Neuronal stem cell (in vitro differentiated cells): ENCODE measurements around the gene NAV1.

Source experiments
- DNase-seq: peaks from one replicate; pipeline ENCODE4 v3.0.0-alpha.2; 2013; ENCODE audit warnings: low spot score
- H2AFZ ChIP-seq: one replicate; pipeline ENCODE4 v1.6.1; 2013; ENCODE audit warnings: mild to moderate bottlenecking, low read length, inconsistent platforms
- H2AK5ac ChIP-seq: 2 replicates; pipeline ENCODE4 v1.6.1; 2013; ENCODE audit warnings: low read depth, mild to moderate bottlenecking, inconsistent platforms, low read length, moderate library complexity, mixed read lengths
- H2BK120ac ChIP-seq: 2 replicates; pipeline ENCODE4 v1.6.1; 2013; ENCODE audit warnings: low read depth, mild to moderate bottlenecking, inconsistent platforms, low read length, moderate library complexity, mixed read lengths
- H2BK12ac ChIP-seq: one replicate; pipeline ENCODE4 v1.6.1; 2013; ENCODE audit warnings: low read length, inconsistent platforms
- H2BK15ac ChIP-seq: 2 replicates; pipeline ENCODE4 v1.6.1; 2013; ENCODE audit warnings: mild to moderate bottlenecking, low read length, inconsistent platforms, mixed read lengths
- H2BK5ac ChIP-seq: one replicate; pipeline ENCODE4 v1.6.1; 2013; ENCODE audit warnings: inconsistent platforms, mild to moderate bottlenecking, low read length, moderate library complexity
- H3K14ac ChIP-seq: one replicate; pipeline ENCODE4 v1.6.1; 2013; ENCODE audit warnings: low read length, inconsistent platforms
- H3K18ac ChIP-seq: 2 replicates; pipeline ENCODE4 v1.6.1; 2013; ENCODE audit warnings: low read length, inconsistent platforms
- H3K23ac ChIP-seq: 2 replicates; pipeline ENCODE4 v1.6.1; 2013; ENCODE audit warnings: low read depth, mild to moderate bottlenecking, mixed read lengths, low read length, inconsistent platforms; ENCODE audit not compliant: poor library complexity
- H3K27ac ChIP-seq: replicated peaks from 3 replicates; pipeline ENCODE4 v1.5.1; 2013; ENCODE audit warnings: low read length, inconsistent platforms
- H3K27me3 ChIP-seq, 3 experiments: 2 replicates each; pipeline ENCODE4 v1.6.1; 2013; ENCODE audit warnings: low read length in 3 of 3, mild to moderate bottlenecking in 2 of 3, inconsistent platforms in 1 of 3, low read depth in 1 of 3, mixed read lengths in 1 of 3, moderate library complexity in 1 of 3; ENCODE audit not compliant: control insufficient read depth in 3 of 3, insufficient read depth in 3 of 3
- H3K36me3 ChIP-seq, 2 donors: replicated peaks in 1 of 2; 2 replicates each; pipeline ENCODE4 v1.6.1; 2013; ENCODE audit warnings: low read length in 2 of 2; ENCODE audit not compliant: control insufficient read depth in 2 of 2, insufficient read depth in 2 of 2
- H3K4ac ChIP-seq: 2 replicates; pipeline ENCODE4 v1.6.1; 2013; ENCODE audit warnings: inconsistent platforms, mild to moderate bottlenecking, low read length, moderate library complexity
- H3K4me1 ChIP-seq, 2 donors: 1 replicate in 1 of 2; 2 replicates in 1 of 2; pipeline ENCODE4 v1.6.1; 2013; ENCODE audit warnings: low read length in 2 of 2, low read depth in 1 of 2; ENCODE audit not compliant: control insufficient read depth in 2 of 2, insufficient read depth in 1 of 2
- H3K4me2 ChIP-seq: one replicate; pipeline ENCODE4 v1.6.1; 2013; ENCODE audit warnings: mild to moderate bottlenecking, low read length, inconsistent platforms; ENCODE audit not compliant: insufficient read depth, poor library complexity, severe bottlenecking
- H3K4me3 ChIP-seq, 2 donors: 2 replicates each; pipeline ENCODE4 v1.5.1; 2013; ENCODE audit warnings: low read length in 2 of 2, mild to moderate bottlenecking in 2 of 2, inconsistent platforms in 1 of 2, moderate library complexity in 1 of 2
- H3K79me1 ChIP-seq: one replicate; pipeline ENCODE4 v1.6.1; 2013; ENCODE audit warnings: low read depth, mild to moderate bottlenecking, inconsistent platforms, low read length, moderate library complexity
- H3K9ac ChIP-seq: one replicate; pipeline ENCODE4 v1.6.1; 2013; ENCODE audit warnings: mild to moderate bottlenecking, low read depth, low read length, inconsistent platforms; ENCODE audit not compliant: poor library complexity
- H3K9me3 ChIP-seq, 2 donors: replicated peaks in 1 of 2; 2 replicates each; pipeline versions ENCODE3 to v1.6.1; 2013; ENCODE audit warnings: low read length in 2 of 2, mild to moderate bottlenecking in 2 of 2, inconsistent platforms in 1 of 2, low read depth in 1 of 2, mixed read lengths in 1 of 2, moderate library complexity in 1 of 2; ENCODE audit not compliant: control insufficient read depth in 2 of 2, insufficient read depth in 1 of 2
- H4K8ac ChIP-seq: one replicate; pipeline ENCODE4 v1.6.1; 2013; ENCODE audit warnings: low read depth, mild to moderate bottlenecking, inconsistent platforms, low read length, moderate library complexity
- H4K91ac ChIP-seq: one replicate; pipeline ENCODE4 v1.6.1; 2013; ENCODE audit warnings: low read length, low read depth, mild to moderate bottlenecking, inconsistent platforms; ENCODE audit not compliant: poor library complexity
- WGBS, 2 donors: extraction: QIAGEN DNeasy Blood & Tissue Kit; methylation state at CpG; one replicate each; pipeline ENCODE4 v1.1.7; 2013; ENCODE audit warnings: missing lambda C conversion rate in 2 of 2, mixed read lengths in 1 of 2; ENCODE audit not compliant: insufficient read length in 2 of 2, insufficient replicate concordance in 1 of 2; ENCODE audit errors: extremely low coverage in 2 of 2; 5-methylcytosine and 5-hydroxymethylcytosine counted together

NAV1 gene

DNA sequence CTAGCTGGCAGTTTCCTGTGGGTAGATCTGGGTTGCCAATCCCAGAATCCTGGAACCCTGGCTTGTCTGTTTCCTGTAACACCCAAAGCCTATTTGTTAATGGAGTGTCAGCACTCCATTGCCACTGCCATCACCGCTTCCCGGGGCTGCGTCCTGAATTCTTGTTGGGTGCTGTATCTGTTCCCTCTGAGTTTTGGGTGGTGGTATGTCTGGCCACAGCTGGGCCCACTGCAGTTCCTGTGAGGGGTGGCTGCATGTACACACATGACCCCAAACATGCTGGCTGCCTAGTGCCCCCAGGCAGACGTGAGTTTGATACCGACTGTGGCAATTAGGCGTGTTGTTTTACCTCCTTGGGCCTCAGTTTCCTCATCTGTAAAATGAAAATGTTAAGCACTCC, 29.3 kb downstream of the NAV1 start:
- no peaks in the 10 kb centered on the region for H3K9me3 ChIP-seq
- H4K91ac ChIP-seq: no peak overlapping the region
- no peak overlapping the region for H2BK15ac ChIP-seq
- no peaks in the 10 kb centered on the region for H3K79me1 ChIP-seq
- no peak overlapping the region for H2BK120ac ChIP-seq
- no peaks in the 10 kb centered on the region for H3K36me3 ChIP-seq
- H2AFZ ChIP-seq: no peak overlapping the region
- H3K27ac ChIP-seq: no peak overlapping the region
- no peak overlapping the region for H3K4me3 ChIP-seq
- no peak overlapping the region for H2BK12ac ChIP-seq
- H3K4me1 ChIP-seq: peaks cover 0 to 9% of the 10 kb centered on the region in 2 donors
- H3K4me2 ChIP-seq: no peak overlapping the region
- no peak overlapping the region for H3K9ac ChIP-seq
- no peak overlapping the region for H2AK5ac ChIP-seq
- H4K8ac ChIP-seq: no peak overlapping the region
- H3K23ac ChIP-seq: no peak overlapping the region
- H2BK5ac ChIP-seq: peak overlapping the region; percentile 14
- no peak overlapping the region for H3K4ac ChIP-seq
- WGBS, 2 donors: no CpG with 5 or more reads among the region's 6 CpGs
- no peak overlapping the region for H3K14ac ChIP-seq
- no peak for DNase-seq
- H3K18ac ChIP-seq: no peak overlapping the region
- H3K27me3 ChIP-seq: no peaks in the 10 kb centered on the region

DNA sequence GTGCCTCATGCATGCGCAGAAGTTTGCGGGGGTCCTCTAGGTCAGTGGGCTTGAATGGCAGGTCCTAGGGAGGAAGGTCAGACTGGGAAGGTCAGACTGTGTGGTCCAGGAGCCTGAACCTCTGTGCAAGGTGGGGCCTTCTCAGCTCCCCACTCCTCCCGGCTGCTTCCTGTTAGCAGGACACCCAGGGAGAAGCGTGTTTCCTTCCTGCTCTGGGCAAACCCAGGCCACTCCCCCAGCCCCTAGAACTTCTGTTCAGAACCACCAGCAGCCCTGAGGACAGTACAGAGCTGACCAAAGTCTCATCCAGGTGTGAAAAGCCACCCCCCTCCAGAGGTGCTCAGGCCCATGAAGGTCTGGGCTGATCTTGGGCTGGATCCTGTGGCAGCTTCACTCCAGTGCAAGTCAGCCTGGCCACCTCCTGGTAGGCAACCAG, 29.9 kb downstream of the NAV1 start:
- H4K91ac ChIP-seq: no peak overlapping the region
- H3K23ac ChIP-seq: no peak overlapping the region
- H2BK15ac ChIP-seq: no peak overlapping the region

DNA sequence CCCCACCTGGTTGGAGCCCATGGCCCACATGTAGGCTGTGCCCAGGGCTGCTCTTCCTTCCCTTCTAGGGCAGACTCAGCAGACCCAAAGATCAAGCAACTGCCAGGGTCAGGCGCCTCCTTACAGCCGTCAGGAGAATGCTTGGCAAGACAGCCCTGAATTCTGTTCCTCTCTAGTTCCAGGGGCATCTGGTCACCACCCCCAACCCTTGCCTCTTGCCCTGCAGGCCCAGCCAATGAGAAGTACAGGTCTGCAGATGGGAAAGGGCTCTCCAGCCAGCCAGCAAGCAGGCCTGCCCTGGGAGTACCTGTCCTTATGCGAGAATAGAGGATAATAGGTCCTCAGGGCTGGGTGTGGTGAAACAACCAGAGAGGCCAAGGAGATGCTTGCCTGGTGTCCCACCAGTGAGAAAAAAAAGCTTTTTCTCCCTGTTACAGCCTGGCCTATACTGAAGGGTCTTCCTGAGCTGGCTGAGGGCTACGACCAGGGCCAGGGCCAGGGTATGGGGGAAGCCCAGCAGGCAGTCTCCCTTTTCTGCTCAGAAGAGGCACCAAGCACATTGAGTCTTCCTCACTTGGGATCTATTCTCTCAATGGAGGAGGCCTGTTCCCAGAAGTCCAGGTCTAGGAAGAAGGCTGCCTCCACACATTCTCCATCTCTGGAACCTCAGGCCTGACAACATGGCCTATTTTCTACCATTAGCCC, 31.4 kb downstream of the NAV1 start:
- Histone ChIP-seq H3K27ac (no peak overlapping the region), H2BK5ac (no peak overlapping the region), H3K36me3 (no peaks in the 10 kb centered on the region), H3K4ac (no peak overlapping the region), H4K8ac (no peak overlapping the region), H3K4me1 (peaks cover 0 to 9% of the 10 kb centered on the region in 2 donors), H4K91ac (no peak overlapping the region), H3K9me3 (no peaks in the 10 kb centered on the region), H3K4me3 (no peak overlapping the region), H3K23ac (no peak overlapping the region), H2AFZ (no peak overlapping the region), H3K4me2 (no peak overlapping the region), H3K79me1 (no peaks in the 10 kb centered on the region), H2BK15ac (peak overlapping the region; percentile 6), H2AK5ac (no peak overlapping the region), H3K27me3 (no peaks in the 10 kb centered on the region), H2BK12ac (no peak overlapping the region), H3K18ac (peak overlapping the region; percentile 62), H3K14ac (no peak overlapping the region), H3K9ac (peak overlapping the region; percentile 39), H2BK120ac (no peak overlapping the region)
- DNase-seq: no peak
- WGBS, 2 donors: no CpG with 5 or more reads among the region's 4 CpGs

More for the DNA sequence above, 29.9 kb downstream of the NAV1 start:
- Histone ChIP-seq H3K27me3 (no peaks in the 10 kb centered on the region), H3K4me3 (no peak overlapping the region), H4K8ac (no peak overlapping the region), H2AK5ac (no peak overlapping the region), H2BK5ac (no peak overlapping the region), H2AFZ (no peak overlapping the region), H3K79me1 (no peaks in the 10 kb centered on the region), H2BK12ac (no peak overlapping the region), H2BK120ac (no peak overlapping the region), H3K4me2 (no peak overlapping the region), H3K9me3 (no peaks in the 10 kb centered on the region), H3K36me3 (no peaks in the 10 kb centered on the region), H3K9ac (no peak overlapping the region), H3K4me1 (peaks cover 0 to 9% of the 10 kb centered on the region in 2 donors), H3K14ac (no peak overlapping the region), H3K27ac (no peak overlapping the region), H3K4ac (no peak overlapping the region), H3K18ac (peak overlapping the region; percentile 33)
- DNase-seq: no peak
- WGBS, 2 donors: no CpG with 5 or more reads among the region's 4 CpGs

DNA sequence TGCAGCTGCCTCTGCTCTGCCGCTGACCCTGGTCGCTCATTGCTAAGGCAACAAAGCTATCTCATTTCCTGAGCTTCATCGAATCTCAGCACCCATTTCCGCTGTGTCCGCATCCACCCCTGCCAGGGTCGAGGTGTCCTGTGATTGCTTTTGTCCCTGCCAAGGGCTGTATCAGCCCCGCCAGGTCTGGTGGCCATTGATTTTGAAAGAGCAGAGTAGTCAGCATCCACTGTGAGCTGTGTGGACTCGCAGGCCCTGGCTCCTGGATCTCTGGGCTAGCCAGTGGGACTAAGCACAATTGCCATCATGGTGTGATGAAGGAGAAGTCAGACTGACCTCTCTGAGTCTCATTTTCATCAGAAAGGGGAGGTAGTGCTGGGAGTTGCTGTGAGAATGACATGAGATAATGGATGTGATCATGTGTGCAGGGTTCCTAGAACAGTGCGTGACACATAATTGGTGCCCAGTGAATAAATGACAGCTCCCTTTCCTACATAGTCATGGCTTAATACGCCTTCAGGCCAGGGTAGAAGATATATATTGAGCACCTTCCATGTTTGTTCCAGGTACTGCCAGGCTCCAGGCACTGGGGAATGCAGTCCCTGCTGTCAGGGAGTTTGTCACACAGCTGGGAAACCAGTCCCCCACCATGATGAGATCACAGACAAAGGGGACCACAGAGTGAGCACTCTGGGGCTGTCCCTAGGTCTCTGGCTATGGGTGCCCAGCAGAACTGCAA, 32.1 kb downstream of the NAV1 start:
- H2BK120ac ChIP-seq: no peak overlapping the region
- no peaks in the 10 kb centered on the region for H3K36me3 ChIP-seq
- no peak overlapping the region for H4K8ac ChIP-seq
- no peak overlapping the region for H3K9ac ChIP-seq
- no peaks in the 10 kb centered on the region for H3K27me3 ChIP-seq
- H3K9me3 ChIP-seq: no peaks in the 10 kb centered on the region
- H3K14ac ChIP-seq: no peak overlapping the region
- DNase-seq: no peak
- no peak overlapping the region for H3K4me3 ChIP-seq
- no peak overlapping the region for H4K91ac ChIP-seq
- no peak overlapping the region for H2BK15ac ChIP-seq
- no peak overlapping the region for H3K23ac ChIP-seq
- peaks cover 0 to 9% of the 10 kb centered on the region in 2 donors for H3K4me1 ChIP-seq
- H2AFZ ChIP-seq: no peak overlapping the region
- no peak overlapping the region for H3K27ac ChIP-seq
- no peak overlapping the region for H3K4ac ChIP-seq
- no peak overlapping the region for H2AK5ac ChIP-seq
- peak overlapping the region; percentile 7 for H3K18ac ChIP-seq
- H2BK12ac ChIP-seq: no peak overlapping the region
- no peak overlapping the region for H3K4me2 ChIP-seq
- no CpG with 5 or more reads among the region's 10 CpGs for WGBS, 2 donors
- no peaks in the 10 kb centered on the region for H3K79me1 ChIP-seq
- no peak overlapping the region for H2BK5ac ChIP-seq
